ENCODE data around the gene NCAPD2.
"Not testable (repeated sequence)": the region's sequence is repeated elsewhere in the genome, so short reads cannot be mapped to it uniquely, and the experiment has no call there.

The NCAPD2 gene

DNA sequence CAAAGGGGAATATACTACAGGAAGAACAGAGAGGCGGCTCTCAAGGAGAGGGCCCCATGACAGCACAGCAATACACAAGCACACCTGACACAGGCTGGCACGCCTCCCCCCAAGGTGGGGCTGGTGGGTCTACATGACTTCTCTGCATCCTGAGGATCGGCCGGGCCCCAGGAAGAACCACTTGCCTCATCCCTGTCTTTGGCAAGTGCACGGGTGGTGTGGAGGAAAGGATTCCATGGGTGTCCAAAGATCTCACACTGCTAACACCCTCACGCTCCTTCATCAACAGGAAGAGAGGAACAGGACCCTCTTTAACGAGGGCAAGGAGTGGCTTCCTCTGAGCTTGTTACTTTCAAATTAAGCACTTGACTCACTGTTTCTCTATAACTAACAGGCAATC, 30.7 kb upstream of the NCAPD2 start:
- H3K9me3 ChIP-seq (ENCODE audit: severe bottlenecking) = no peaks in the 10 kb centered on the region
- TF ChIP-seq, protein P1, sequence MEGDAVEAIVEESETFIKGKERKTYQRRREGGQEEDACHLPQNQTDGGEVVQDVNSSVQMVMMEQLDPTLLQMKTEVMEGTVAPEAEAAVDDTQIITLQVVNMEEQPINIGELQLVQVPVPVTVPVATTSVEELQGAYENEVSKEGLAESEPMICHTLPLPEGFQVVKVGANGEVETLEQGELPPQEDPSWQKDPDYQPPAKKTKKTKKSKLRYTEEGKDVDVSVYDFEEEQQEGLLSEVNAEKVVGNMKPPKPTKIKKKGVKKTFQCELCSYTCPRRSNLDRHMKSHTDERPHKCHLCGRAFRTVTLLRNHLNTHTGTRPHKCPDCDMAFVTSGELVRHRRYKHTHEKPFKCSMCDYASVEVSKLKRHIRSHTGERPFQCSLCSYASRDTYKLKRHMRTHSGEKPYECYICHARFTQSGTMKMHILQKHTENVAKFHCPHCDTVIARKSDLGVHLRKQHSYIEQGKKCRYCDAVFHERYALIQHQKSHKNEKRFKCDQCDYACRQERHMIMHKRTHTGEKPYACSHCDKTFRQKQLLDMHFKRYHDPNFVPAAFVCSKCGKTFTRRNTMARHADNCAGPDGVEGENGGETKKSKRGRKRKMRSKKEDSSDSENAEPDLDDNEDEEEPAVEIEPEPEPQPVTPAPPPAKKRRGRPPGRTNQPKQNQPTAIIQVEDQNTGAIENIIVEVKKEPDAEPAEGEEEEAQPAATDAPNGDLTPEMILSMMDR (IDR thresholded peaks at IDR 0.05; ENCODE audit: low read depth, low read length) = no peak
- DNase-seq = no peak
- no peaks in the 10 kb centered on the region for H3K27me3 ChIP-seq (ENCODE audit: insufficient read depth, low read depth, severe bottlenecking)
- H3K4me3 ChIP-seq (ENCODE audit: low read depth, low read length) = no peak overlapping the region
- H3K36me3 ChIP-seq = peaks cover 34% of the 10 kb centered on the region
- H3K27ac ChIP-seq = no peak overlapping the region

DNA sequence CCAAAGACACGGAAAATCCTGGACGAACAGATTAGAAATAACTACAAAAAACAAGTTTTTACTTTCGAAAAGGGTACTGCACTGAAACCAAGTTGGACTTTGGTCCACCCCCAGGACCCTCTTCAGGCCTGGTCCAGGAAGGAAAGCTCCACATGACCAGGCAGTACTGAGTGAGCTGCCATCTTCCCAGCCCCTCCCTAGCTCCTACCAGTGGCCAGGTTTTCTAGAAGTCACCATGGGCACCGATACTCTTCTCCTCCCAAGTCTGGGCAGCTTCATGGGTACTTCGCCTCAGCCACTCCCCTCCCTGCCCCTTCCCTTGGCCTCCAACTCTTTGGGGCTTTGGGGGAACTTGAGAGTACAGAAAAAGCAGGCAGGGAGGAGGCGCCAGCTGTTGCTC, 30.0 kb upstream of the NCAPD2 start:
- DNase-seq = no peak
- Histone ChIP-seq H3K36me3 (peaks cover 34% of the 10 kb centered on the region), H3K4me3 (ENCODE audit: low read depth, low read length) (no peak overlapping the region), H3K9me3 (ENCODE audit: severe bottlenecking) (no peaks in the 10 kb centered on the region), H3K27me3 (ENCODE audit: insufficient read depth, low read depth, severe bottlenecking) (no peaks in the 10 kb centered on the region), H3K27ac (no peak overlapping the region)
- TF ChIP-seq, protein P1 (IDR thresholded peaks at IDR 0.05; ENCODE audit: low read depth, low read length) = no peak

DNA sequence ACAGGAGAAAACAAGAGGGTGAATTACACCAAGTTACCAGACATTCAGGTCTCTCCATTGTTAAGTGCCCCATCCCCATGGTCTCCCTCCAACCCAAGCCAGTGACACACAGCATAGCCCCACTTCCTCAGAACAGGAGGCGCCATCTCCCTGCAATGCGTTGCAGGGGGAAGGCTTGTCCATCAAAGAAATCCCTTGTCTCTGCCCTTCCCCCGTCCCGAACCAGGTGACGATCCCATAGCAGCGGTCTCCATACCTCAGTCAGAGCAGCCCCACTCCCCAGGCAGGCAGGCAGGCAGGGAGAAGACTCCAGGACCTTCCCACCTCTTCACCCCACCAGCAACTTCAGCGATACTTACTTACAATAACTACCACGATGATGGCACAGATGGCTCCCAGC, 29.4 kb upstream of the NCAPD2 start:
- no peaks in the 10 kb centered on the region for H3K9me3 ChIP-seq (ENCODE audit: severe bottlenecking)
- no peak for DNase-seq
- H3K27me3 ChIP-seq (ENCODE audit: insufficient read depth, low read depth, severe bottlenecking) = no peaks in the 10 kb centered on the region
- H3K4me3 ChIP-seq (ENCODE audit: low read depth, low read length) = no peak overlapping the region
- TF ChIP-seq, protein P1 (IDR thresholded peaks at IDR 0.05; ENCODE audit: low read depth, low read length) = 0 out of 2 replicates have a peak, but pooled peaks have one; percentile 0
- H3K36me3 ChIP-seq = peaks cover 34% of the 10 kb centered on the region
- no peak overlapping the region for H3K27ac ChIP-seq

DNA sequence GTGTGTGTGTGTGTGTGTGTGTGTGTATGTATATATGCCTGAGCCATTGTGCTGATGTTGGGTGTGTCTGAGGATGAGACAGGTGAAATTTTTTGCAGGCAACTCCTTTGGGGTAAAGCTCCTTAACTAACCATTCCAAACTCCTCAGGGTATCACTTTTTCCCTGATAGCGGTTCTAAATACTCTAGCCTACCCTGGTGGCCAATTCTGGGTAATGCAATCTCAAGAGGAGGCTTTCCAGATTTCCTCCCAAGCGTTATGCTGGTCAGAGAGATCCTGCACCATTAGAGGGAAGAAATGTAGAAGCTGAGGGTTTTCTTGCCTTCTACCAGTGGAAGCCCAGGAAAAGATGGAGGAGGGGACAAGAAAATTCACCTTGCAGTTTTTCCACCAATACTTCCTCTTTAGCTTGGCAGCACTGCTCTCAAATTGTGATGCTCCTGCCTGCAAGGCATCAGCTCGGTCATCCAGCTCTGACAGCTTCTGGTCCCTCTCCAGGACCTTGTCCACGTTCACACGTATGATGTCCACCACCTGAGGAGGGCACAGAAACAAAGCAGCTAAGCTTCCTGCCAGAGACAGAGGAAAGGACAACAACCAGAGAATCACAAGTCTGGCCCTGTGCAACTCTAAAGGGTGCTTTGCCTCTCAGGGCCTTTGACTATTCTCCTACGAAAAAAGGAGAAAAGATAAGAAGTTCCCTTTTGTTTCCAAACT, 28.3 kb upstream of the NCAPD2 start:
- Histone ChIP-seq H3K9me3 (ENCODE audit: severe bottlenecking) (no peaks in the 10 kb centered on the region), H3K36me3 (peaks cover 34% of the 10 kb centered on the region), H3K27me3 (ENCODE audit: insufficient read depth, low read depth, severe bottlenecking) (no peaks in the 10 kb centered on the region), H3K27ac (no peak overlapping the region), H3K4me3 (ENCODE audit: low read depth, low read length) (no peak overlapping the region)
- DNase-seq = peak; percentile 51
- TF ChIP-seq, protein P1 (IDR thresholded peaks at IDR 0.05; ENCODE audit: low read depth, low read length) = peak; percentile 83

DNA sequence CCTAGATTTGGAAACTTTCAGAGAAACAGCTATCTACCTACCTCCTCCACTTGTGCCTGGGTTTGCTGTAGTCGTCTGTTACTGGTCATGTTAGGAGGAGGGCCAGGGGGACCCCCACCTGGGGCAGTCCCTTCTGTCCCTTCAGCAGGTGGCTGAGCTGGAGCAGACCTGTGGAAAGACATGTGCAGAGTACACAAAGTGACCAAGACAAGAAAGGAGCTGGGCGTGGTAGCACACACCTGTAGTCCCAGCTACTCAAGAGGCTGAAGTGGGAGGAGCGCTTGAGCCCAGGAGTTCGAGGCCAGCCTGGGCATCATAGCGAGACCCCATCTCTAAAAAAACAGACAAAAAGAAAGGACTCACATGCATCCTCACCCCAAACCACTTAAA, 27.7 kb upstream of the NCAPD2 start:
- no peak overlapping the region for H3K27ac ChIP-seq
- H3K4me3 ChIP-seq (ENCODE audit: low read depth, low read length) = no peak overlapping the region
- no peaks in the 10 kb centered on the region for H3K27me3 ChIP-seq (ENCODE audit: insufficient read depth, low read depth, severe bottlenecking)
- TF ChIP-seq, protein P1 (IDR thresholded peaks at IDR 0.05; ENCODE audit: low read depth, low read length) = no peak
- peaks cover 34% of the 10 kb centered on the region for H3K36me3 ChIP-seq
- H3K9me3 ChIP-seq (ENCODE audit: severe bottlenecking) = no peaks in the 10 kb centered on the region
- DNase-seq = no peak

DNA sequence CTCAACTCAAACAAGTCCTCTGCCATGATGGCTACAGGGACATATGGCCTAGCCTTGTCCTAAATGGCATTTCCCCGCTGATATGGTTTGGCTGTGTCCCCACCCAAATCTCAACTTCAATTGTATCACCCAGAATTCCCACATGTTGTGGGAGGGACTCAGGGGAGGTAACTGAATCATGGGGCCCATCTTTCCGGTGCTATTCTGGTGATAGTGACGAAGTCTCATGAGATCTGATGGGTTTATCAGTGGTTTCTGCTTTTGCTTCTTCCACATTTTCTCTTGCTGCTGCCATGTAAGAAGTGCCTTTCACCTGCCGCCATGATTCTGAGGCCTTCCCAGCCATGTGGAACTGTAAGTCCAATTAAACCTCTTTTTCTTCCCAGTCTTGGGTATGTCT, 27.2 kb upstream of the NCAPD2 start:
- H3K36me3 ChIP-seq = peaks cover 31% of the 10 kb centered on the region
- H3K4me3 ChIP-seq (ENCODE audit: low read depth, low read length); H3K9me3 ChIP-seq (ENCODE audit: severe bottlenecking); H3K27ac ChIP-seq; H3K27me3 ChIP-seq (ENCODE audit: insufficient read depth, low read depth, severe bottlenecking); DNase-seq: not testable (repeated sequence)

DNA sequence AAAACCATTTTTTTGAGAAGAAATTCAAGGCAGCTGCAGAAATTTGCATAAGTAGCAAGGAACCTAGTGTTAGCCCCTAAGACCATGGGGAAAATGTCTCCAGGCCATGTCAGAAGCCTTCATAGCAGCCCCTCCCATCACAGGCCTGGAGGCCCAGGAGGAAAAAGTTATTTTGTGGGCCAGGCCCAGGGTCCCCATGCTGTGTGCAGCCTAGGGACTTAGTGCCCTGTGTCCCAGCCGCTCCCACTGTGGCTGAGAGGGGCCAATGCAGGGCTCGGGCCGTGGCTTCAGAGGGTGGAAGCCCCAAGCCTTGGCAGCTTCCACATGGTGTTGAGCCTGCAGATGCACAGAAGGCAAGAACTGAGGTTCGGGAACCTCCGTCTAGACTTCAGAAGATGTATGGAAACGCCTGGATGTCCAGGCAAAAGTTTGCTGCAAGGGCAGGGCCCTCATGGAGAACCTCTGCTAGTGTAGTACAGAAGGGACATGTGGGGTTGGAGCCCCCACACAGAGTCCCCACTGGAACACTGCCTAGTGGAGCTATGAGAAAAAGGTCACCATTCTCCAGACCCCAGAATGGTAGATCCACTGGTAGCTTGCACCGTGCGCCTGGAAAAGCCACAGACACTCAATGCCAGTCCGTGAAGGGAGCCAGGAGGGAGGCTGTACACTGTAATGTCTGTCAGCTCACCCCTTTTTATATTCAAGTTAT, 26.2 kb upstream of the NCAPD2 start:
- not testable (repeated sequence) for H3K27ac ChIP-seq; H3K27me3 ChIP-seq (ENCODE audit: insufficient read depth, low read depth, severe bottlenecking); H3K4me3 ChIP-seq (ENCODE audit: low read depth, low read length); H3K9me3 ChIP-seq (ENCODE audit: severe bottlenecking); DNase-seq
- H3K36me3 ChIP-seq = peaks cover 23% of the 10 kb centered on the region

Data from WERI-Rb-1 (cell line).